HEK293T (cell line): ENCODE results near the gene ZNF362.

Experiments
- ARNT ChIP-seq: fragments of 450-650 bp; IDR thresholded peaks from 2 replicates; pipeline ENCODE4 v1.6.1; 2017; ENCODE audit warnings: mild to moderate bottlenecking
- ELF4 ChIP-seq: fragments of 450-650 bp; IDR thresholded peaks from 2 replicates; pipeline ENCODE4 v1.6.1; 2017; ENCODE audit warnings: antibody characterized with exemption
- FOXK2 ChIP-seq: fragments of 450-650 bp; IDR thresholded peaks from 2 replicates; pipeline ENCODE4 v1.6.1; 2016; ENCODE audit warnings: mild to moderate bottlenecking
- FOXM1 ChIP-seq: fragments of 450-650 bp; IDR thresholded peaks from 2 replicates; pipeline ENCODE4 v1.6.1; 2017; ENCODE audit warnings: mild to moderate bottlenecking, borderline replicate concordance
- SP1 ChIP-seq: fragments of 450-650 bp; IDR thresholded peaks from 2 replicates; pipeline ENCODE4 v1.6.1; 2017
- SUZ12 ChIP-seq: fragments of 450-650 bp; IDR thresholded peaks from 2 replicates; pipeline ENCODE4 v1.6.1; 2016; ENCODE audit warnings: mild to moderate bottlenecking
- TARDBP ChIP-seq: fragments of 450-650 bp; IDR thresholded peaks from 2 replicates; pipeline ENCODE4 v1.6.1; 2016
- ZNF384 ChIP-seq: fragments of 450-650 bp; IDR thresholded peaks from 2 replicates; pipeline ENCODE4 v1.6.1; 2016

GRCh38 chr1:33259879-33260278 is 3.6 kb downstream of the ZNF362 start:
- no peak for TF ChIP-seq TARDBP
- TF ChIP-seq SUZ12 = no peak
- TF ChIP-seq ELF4 = no peak
- no peak for TF ChIP-seq FOXM1
- TF ChIP-seq ZNF384 = no peak
- TF ChIP-seq SP1 = no peak
- no peak for TF ChIP-seq ARNT
- TF ChIP-seq FOXK2 = no peak
